ENCODE results near the gene HOXB4. TPM values are rescaled to one million over a fixed set of nuclear protein-coding genes. Genes with fewer than 3 reads are reported as not detected.

Gene HOXB4
- total RNA-seq, 1 experiment from 2014 or later: 0.22 TPM

- H3K27me3 ChIP-seq (ENCODE audit: low read length): no peaks in the 10 kb centered on the region
- peak; percentile 46 for ATAC-seq
- no peaks in the 10 kb centered on the region for H3K9me3 ChIP-seq (ENCODE audit: low read length)
- peaks cover 4% of the 10 kb centered on the region for H3K4me1 ChIP-seq (ENCODE audit: insufficient read depth, low read length)
- intact Hi-C loops (cut with micrococcal nuclease): no loop called here
- H3K9ac ChIP-seq (ENCODE audit: low read length): no peak overlapping the region
- no peaks in the 10 kb centered on the region for H3K9me2 ChIP-seq (replicated peaks; ENCODE audit: low read length)
- no peak overlapping the region for H3K27ac ChIP-seq (ENCODE audit: low read length)
- no peak overlapping the region for H3K4me2 ChIP-seq (ENCODE audit: low read length)
- H3K79me2 ChIP-seq (ENCODE audit: low read length): no peaks in the 10 kb centered on the region
- H3F3A ChIP-seq (ENCODE audit: low read length, unreplicated experiment): no peaks in the 10 kb centered on the region
- no peak overlapping the region for H3K4me3 ChIP-seq (ENCODE audit: low read length)
- BruUV-seq (replicated peaks): no TSS peak
- H2AFZ ChIP-seq (ENCODE audit: low read length): no peak overlapping the region
- H3K36me3 ChIP-seq (ENCODE audit: low read depth, low read length): no peaks in the 10 kb centered on the region
- peak; percentile 15 for DNase-seq
- POLR2A ChIA-PET (ENCODE audit: unreplicated experiment): no interaction called here
- CTCF ChIA-PET: interaction anchor here (0.8 kb wide), 1 partner anchor 13 kb away, joined by 4 read pairs; no protein-coding TSS in a partner anchor
- H4K20me1 ChIP-seq (ENCODE audit: low read length): no peaks in the 10 kb centered on the region
- TF ChIP-seq EZH2 (IDR thresholded peaks at IDR 0.05; ENCODE audit: low read length, unreplicated experiment) (no peak), CTCF (conservative IDR thresholded peaks at IDR 0.05; ENCODE audit: low read depth, low read length) (peak; percentile 40; the same call in 1 of the 2 replicates)
Measured at GRCh38 chr17:48561884-48562810, 16.0 kb downstream of the HOXB4 start.

GRCh38 chr17:48559840-48560817 is 18.0 kb downstream of the HOXB4 start:
- peaks cover 19% of the 10 kb centered on the region for H3K4me1 ChIP-seq (ENCODE audit: insufficient read depth, low read length)
- BruUV-seq (replicated peaks): no TSS peak

More at GRCh38 chr17:48559840-48560817, 18.0 kb downstream of the HOXB4 start:
- TF ChIP-seq EZH2 (IDR thresholded peaks at IDR 0.05; ENCODE audit: low read length, unreplicated experiment): no peak
- TF ChIP-seq CTCF (conservative IDR thresholded peaks at IDR 0.05; ENCODE audit: low read depth, low read length): no peak
- TF ChIP-seq EZH2phosphoT487 (IDR thresholded peaks at IDR 0.05; ENCODE audit: borderline replicate concordance, low read length): no peak
- DNase-seq (no peak), ATAC-seq (no peak)
- Histone ChIP-seq H3K79me2 (ENCODE audit: low read length) (no peaks in the 10 kb centered on the region), H3K27me3 (ENCODE audit: low read length) (no peaks in the 10 kb centered on the region), H4K20me1 (ENCODE audit: low read length) (no peaks in the 10 kb centered on the region), H3K9me3 (ENCODE audit: low read length) (no peaks in the 10 kb centered on the region), H3K9ac (ENCODE audit: low read length) (no peak overlapping the region), H3K4me2 (ENCODE audit: low read length) (no peak overlapping the region), H3K36me3 (ENCODE audit: low read depth, low read length) (no peaks in the 10 kb centered on the region), H3K9me2 (replicated peaks; ENCODE audit: low read length) (no peaks in the 10 kb centered on the region), H3K4me3 (ENCODE audit: low read length) (no peak overlapping the region), H2AFZ (ENCODE audit: low read length) (no peak overlapping the region), H3K27ac (ENCODE audit: low read length) (no peak overlapping the region), H3F3A (ENCODE audit: low read length, unreplicated experiment) (no peaks in the 10 kb centered on the region)
- POLR2A ChIA-PET (ENCODE audit: unreplicated experiment): no interaction called here
- intact Hi-C loops (cut with micrococcal nuclease): loop anchor here (5.0 kb wide), 1 partner anchor 63 kb away; no protein-coding TSS in a partner anchor
- CTCF ChIA-PET: no interaction called here

Measured in PC-3 (cell line).